Left lung (tissue), 10 donors: ENCODE data around the gene GRID1. TPM values are rescaled to one million over a fixed set of nuclear protein-coding genes. Genes with fewer than 3 reads are reported as not detected.

Experiments
- ATAC-seq: fragments of 200-7000 bp; cut with Tn5 transposase; one replicate; pipeline ENCODE4 v1.9.1; 2020; ENCODE audit warnings: moderate library complexity
- DNase-seq, 4 donors: peaks; one replicate each; pipeline ENCODE4 v3.0.0-alpha.2; 2013 to 2020
- H3K27ac ChIP-seq, 2 donors: fragments of 200-600 bp; sonication (generic) in 1 of 2; one replicate each; pipeline versions ENCODE4 v1.5.0 to v1.8.0; 2020 to 2021
- H3K27me3 ChIP-seq, 2 donors: fragments of 200-600 bp; sonication (generic) in 1 of 2; one replicate each; pipeline versions ENCODE4 v1.5.0 to v1.8.0; 2020 to 2021
- H3K36me3 ChIP-seq, 2 donors: fragments of 200-600 bp; sonication (generic) in 1 of 2; one replicate each; pipeline versions ENCODE4 v1.5.0 to v1.8.0; 2020 to 2021
- H3K4me1 ChIP-seq, 2 donors: fragments of 200-600 bp; one replicate each; pipeline ENCODE4 v1.8.0; 2021
- H3K4me3 ChIP-seq, 2 donors: fragments of 200-600 bp; sonication (generic) in 1 of 2; one replicate each; pipeline versions ENCODE4 v1.5.0 to v1.8.0; 2020 to 2021; ENCODE audit warnings: mild to moderate bottlenecking in 1 of 2
- H3K9me3 ChIP-seq, 2 donors: fragments of 200-600 bp; sonication (generic) in 1 of 2; one replicate each; pipeline versions ENCODE4 v1.5.0 to v1.8.0; 2020 to 2021
- intact Hi-C, 2 donors: fragments of 100-400 bp; cut with DNase I; formaldehyde crosslinking; loops; one replicate each; pipeline versions ENCODE4 v1.11.2 to v1.14.2; 2022
- polyA plus RNA-seq, 6 donors: library from polyadenylated mRNA; unstranded; fragments of 120-200 nt; gene quantifications; one replicate each; pipeline ENCODE4 v1.2.1, GENCODE V29; 2013; ENCODE audit not compliant: insufficient read length in 6 of 6
- total RNA-seq, 2 donors: library from RNA; stranded (reverse); fragmentation: NEBNext Ultra II Directional; extraction: Animal tissue kit (Norgen Biotek cat#: 25700); gene quantifications; one replicate each; pipeline ENCODE4 v1.2.1, GENCODE V29; 2021
- TF ChIP-seq, protein P1 (sequence below), 2 donors: fragments of 200-600 bp; sonication (generic) in 1 of 2; IDR thresholded peaks; one replicate each; pipeline versions ENCODE4 v1.5.0 to v1.8.0; 2021; ENCODE audit warnings: antibody characterized with exemption in 2 of 2
- donor health status: DM: no; HTN: yes; CAD: no.
- donor health status: DM: no; HTN: no; CAD: no.

GRID1 gene
- total and polyA plus RNA-seq, 8 donors = 0.81 to 2.6 (median 1.2) TPM

- ATAC-seq = no peak
- Histone ChIP-seq H3K4me3 (no peak overlapping the region), H3K4me1 (no peaks in the 10 kb centered on the region), H3K9me3 (no peaks in the 10 kb centered on the region), H3K27me3 (peaks cover 0 to 7% of the 10 kb centered on the region in 2 donors), H3K27ac (no peak overlapping the region), H3K36me3 (no peaks in the 10 kb centered on the region)
- intact Hi-C loops = no loop called here
- TF ChIP-seq, protein P1, sequence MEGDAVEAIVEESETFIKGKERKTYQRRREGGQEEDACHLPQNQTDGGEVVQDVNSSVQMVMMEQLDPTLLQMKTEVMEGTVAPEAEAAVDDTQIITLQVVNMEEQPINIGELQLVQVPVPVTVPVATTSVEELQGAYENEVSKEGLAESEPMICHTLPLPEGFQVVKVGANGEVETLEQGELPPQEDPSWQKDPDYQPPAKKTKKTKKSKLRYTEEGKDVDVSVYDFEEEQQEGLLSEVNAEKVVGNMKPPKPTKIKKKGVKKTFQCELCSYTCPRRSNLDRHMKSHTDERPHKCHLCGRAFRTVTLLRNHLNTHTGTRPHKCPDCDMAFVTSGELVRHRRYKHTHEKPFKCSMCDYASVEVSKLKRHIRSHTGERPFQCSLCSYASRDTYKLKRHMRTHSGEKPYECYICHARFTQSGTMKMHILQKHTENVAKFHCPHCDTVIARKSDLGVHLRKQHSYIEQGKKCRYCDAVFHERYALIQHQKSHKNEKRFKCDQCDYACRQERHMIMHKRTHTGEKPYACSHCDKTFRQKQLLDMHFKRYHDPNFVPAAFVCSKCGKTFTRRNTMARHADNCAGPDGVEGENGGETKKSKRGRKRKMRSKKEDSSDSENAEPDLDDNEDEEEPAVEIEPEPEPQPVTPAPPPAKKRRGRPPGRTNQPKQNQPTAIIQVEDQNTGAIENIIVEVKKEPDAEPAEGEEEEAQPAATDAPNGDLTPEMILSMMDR (IDR thresholded peaks at IDR 0.05) = no peak
- no peak for DNase-seq
Measured at GRCh38 chr10:86068231-86069054, 298.2 kb downstream of the GRID1 start.

- intact Hi-C loops = no loop called here
- Histone ChIP-seq H3K36me3 (no peaks in the 10 kb centered on the region), H3K9me3 (no peaks in the 10 kb centered on the region), H3K4me1 (no peaks in the 10 kb centered on the region), H3K4me3 (no peak overlapping the region), H3K27me3 (peaks cover 0 to 7% of the 10 kb centered on the region in 2 donors), H3K27ac (no peak overlapping the region)
- TF ChIP-seq, protein P1 (IDR thresholded peaks at IDR 0.05) = no peak
- ATAC-seq (no peak), DNase-seq (no peak)
Measured at GRCh38 chr10:86067436-86068050, 299.1 kb downstream of the GRID1 start.

DNA sequence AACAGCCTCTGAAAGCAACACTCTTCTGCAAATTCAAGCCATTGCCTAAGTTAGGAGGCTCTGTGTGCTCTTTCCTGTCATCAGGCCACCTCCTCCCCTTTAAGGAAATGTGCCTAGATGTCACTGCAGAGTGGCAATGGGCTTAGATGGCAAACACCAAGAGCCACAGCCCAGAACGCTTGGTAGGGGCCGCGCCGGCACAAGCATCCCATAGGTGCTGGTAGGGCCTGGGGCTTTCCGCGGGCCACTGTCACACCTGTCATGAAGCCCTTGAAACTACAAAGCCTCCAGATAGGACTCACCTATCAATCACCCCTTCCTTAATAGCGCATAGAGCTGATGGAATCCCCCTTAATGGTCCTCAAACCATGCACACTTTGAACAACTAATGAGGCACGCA, 299.9 kb downstream of the GRID1 start:
- Histone ChIP-seq H3K4me1 (no peaks in the 10 kb centered on the region), H3K4me3 (no peak overlapping the region), H3K36me3 (no peaks in the 10 kb centered on the region), H3K27ac (no peak overlapping the region), H3K9me3 (no peaks in the 10 kb centered on the region), H3K27me3 (peaks cover 0 to 7% of the 10 kb centered on the region in 2 donors)
- TF ChIP-seq, protein P1 (IDR thresholded peaks at IDR 0.05) = no peak
- DNase-seq = no peak
- ATAC-seq = no peak
- intact Hi-C loops = no loop called here

DNA sequence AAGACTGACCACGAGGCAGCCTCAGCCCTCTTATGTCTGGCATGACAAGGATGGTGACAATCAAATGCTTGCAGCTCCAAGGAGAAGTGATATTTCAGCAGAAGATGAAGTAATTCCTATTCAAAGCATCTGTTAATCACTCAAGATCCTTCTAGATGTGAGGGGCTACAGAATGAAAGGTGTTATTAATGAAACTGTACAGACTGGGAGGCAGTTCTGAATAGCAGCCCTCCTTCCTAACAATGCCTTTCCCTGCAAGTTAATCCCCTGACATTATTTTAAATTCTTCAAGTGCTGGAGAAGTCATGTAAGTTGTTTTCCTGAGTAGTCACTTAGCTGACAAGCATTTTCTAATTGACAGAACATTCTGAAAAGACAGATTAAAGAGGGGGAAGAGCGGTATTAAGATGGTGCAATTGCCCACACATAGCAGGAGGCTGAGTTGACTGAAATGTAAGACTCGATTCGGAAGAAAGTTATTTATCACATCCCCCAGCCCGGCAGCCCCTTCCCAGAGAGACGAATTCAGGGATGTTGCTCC, 300.8 kb downstream of the GRID1 start:
- DNase-seq (no peak), ATAC-seq (no peak)
- Histone ChIP-seq H3K27me3 (peaks cover 0 to 7% of the 10 kb centered on the region in 2 donors), H3K27ac (no peak overlapping the region), H3K36me3 (no peaks in the 10 kb centered on the region), H3K4me1 (no peaks in the 10 kb centered on the region), H3K9me3 (no peaks in the 10 kb centered on the region), H3K4me3 (no peak overlapping the region)
- TF ChIP-seq, protein P1 (IDR thresholded peaks at IDR 0.05) = no peak
- intact Hi-C loops = no loop called here
